GM23338 (cell line): ENCODE measurements around the gene VWCE.
A peak's percentile ranks its signal among the peaks of the same experiment; 100 is the strongest.

Source experiments
- CREB1 ChIP-seq: fragments of 250-450 bp; sonication (Bioruptor Pico); IDR thresholded peaks from 2 replicates; pipeline ENCODE4 v1.5.0; 2020; ENCODE audit warnings: low read depth, mild to moderate bottlenecking, moderate library complexity
- CTCF ChIP-seq, 2 experiments: fragments of 200-600 bp in 1 of 2; sonication (generic) in 1 of 2; conservative IDR thresholded peaks; 2 replicates each; pipeline versions ENCODE4 v1.5.1 to v1.6.1; 2016 to 2017; ENCODE audit warnings: antibody characterized with exemption in 2 of 2, low read depth in 2 of 2, mild to moderate bottlenecking in 2 of 2, moderate library complexity in 1 of 2
- ETS1 ChIP-seq: IDR thresholded peaks from 2 replicates; pipeline ENCODE4 v1.6.1; 2016; ENCODE audit warnings: antibody characterized with exemption
- EZH2 ChIP-seq: fragments of 200-600 bp; sonication (generic); IDR thresholded peaks from one replicate; pipeline ENCODE4 v1.8.0; 2017; ENCODE audit warnings: antibody characterized with exemption, mild to moderate bottlenecking, low read depth; ENCODE audit not compliant: unreplicated experiment
- EZH2phosphoT487 ChIP-seq: fragments of 200-600 bp; sonication (generic); IDR thresholded peaks from one replicate; pipeline ENCODE4 v1.8.1; 2018; ENCODE audit warnings: antibody characterized with exemption; ENCODE audit not compliant: unreplicated experiment
- JUNB ChIP-seq: IDR thresholded peaks from one replicate; pipeline ENCODE4 v1.6.1; 2016; ENCODE audit warnings: antibody characterized with exemption; ENCODE audit not compliant: unreplicated experiment
- NANOG ChIP-seq: IDR thresholded peaks from 2 replicates; pipeline ENCODE4 v1.6.1; 2016; ENCODE audit warnings: antibody characterized with exemption, borderline replicate concordance
- POLR2AphosphoS5 ChIP-seq: IDR thresholded peaks from 2 replicates; pipeline ENCODE4 v1.6.1; 2016; ENCODE audit warnings: antibody characterized with exemption, low read depth
- STAT1 ChIP-seq: IDR thresholded peaks from one replicate; pipeline ENCODE4 v1.6.1; 2016; ENCODE audit warnings: antibody characterized with exemption; ENCODE audit not compliant: unreplicated experiment
- ZNF331 ChIP-seq: fragments of 250-450 bp; sonication (Bioruptor Pico); IDR thresholded peaks from 2 replicates; pipeline ENCODE4 v1.5.0; 2020; ENCODE audit warnings: low read depth, mild to moderate bottlenecking, moderate library complexity
- TF ChIP-seq, protein P1 (sequence below): IDR thresholded peaks from one replicate; pipeline ENCODE4 v1.6.1; 2018; ENCODE audit warnings: antibody characterized with exemption; ENCODE audit not compliant: unreplicated experiment

DNA sequence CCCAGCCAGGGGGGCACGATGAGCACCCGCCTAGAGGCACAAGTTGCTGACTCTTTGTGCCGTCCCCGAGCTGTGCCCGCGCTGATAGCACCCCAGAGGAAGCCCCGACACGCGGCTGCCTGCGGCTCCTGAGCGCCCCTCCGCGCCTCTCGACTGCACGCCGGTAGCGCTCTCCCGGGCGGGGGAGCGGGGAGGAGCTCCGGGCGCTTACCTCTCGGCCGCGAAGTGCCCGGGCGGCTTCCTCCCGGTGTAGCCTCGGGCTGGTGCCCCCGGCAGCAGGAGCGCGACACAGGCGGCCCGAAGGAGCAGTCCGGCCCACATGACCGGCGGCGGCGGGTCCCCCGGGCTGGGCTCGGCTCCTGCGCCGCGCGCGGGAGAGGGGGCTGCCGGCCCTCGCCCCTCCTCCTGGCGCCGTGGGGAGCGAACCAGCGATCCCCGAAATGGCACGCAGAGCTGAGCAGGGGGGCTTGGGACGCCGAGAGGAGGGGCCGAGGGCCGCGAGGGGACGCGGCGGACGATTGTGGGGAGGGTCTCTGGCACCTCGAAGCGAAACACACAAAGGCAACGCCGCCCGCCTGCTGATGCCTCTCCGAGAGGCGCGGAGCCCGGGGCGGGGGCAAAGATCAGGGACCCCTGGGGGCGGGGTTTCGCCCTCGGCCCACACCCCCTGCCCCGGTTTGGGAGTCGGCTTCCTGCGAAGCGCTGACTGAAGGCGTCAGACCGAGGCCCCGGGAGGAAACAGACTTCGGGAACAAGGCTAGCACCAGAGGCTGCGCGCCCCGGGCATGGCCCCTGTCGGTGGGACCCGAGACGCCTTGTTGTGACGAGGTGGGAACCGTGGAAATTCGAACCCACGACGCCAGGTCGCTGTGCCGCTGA lies at the start of gene VWCE:
- TF ChIP-seq, protein P1, sequence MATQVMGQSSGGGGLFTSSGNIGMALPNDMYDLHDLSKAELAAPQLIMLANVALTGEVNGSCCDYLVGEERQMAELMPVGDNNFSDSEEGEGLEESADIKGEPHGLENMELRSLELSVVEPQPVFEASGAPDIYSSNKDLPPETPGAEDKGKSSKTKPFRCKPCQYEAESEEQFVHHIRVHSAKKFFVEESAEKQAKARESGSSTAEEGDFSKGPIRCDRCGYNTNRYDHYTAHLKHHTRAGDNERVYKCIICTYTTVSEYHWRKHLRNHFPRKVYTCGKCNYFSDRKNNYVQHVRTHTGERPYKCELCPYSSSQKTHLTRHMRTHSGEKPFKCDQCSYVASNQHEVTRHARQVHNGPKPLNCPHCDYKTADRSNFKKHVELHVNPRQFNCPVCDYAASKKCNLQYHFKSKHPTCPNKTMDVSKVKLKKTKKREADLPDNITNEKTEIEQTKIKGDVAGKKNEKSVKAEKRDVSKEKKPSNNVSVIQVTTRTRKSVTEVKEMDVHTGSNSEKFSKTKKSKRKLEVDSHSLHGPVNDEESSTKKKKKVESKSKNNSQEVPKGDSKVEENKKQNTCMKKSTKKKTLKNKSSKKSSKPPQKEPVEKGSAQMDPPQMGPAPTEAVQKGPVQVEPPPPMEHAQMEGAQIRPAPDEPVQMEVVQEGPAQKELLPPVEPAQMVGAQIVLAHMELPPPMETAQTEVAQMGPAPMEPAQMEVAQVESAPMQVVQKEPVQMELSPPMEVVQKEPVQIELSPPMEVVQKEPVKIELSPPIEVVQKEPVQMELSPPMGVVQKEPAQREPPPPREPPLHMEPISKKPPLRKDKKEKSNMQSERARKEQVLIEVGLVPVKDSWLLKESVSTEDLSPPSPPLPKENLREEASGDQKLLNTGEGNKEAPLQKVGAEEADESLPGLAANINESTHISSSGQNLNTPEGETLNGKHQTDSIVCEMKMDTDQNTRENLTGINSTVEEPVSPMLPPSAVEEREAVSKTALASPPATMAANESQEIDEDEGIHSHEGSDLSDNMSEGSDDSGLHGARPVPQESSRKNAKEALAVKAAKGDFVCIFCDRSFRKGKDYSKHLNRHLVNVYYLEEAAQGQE = no peak
- TF ChIP-seq POLR2AphosphoS5 = peak; percentile 56
- TF ChIP-seq CTCF (conservative IDR thresholded peaks at IDR 0.05; ENCODE audit: low read depth in 2 of 2) = peak in 1 of 2 experiments; percentile 43; a peak in 2 of 4 replicates
- TF ChIP-seq STAT1 = no peak
- TF ChIP-seq EZH2 = no peak
- no peak for TF ChIP-seq EZH2phosphoT487
- no peak for TF ChIP-seq ZNF331 (CRISPR knock-in tag)
- no peak for TF ChIP-seq NANOG
- no peak for TF ChIP-seq JUNB
- peak; percentile 49; the same call in 1 of the 2 replicates for TF ChIP-seq CREB1
- TF ChIP-seq ETS1 = no peak
